ENCODE data around the gene TRIM34.
"Not testable (repeated sequence)": the region's sequence is repeated elsewhere in the genome, so short reads cannot be mapped to it uniquely, and the experiment has no call there.

TRIM34 gene

DNA sequence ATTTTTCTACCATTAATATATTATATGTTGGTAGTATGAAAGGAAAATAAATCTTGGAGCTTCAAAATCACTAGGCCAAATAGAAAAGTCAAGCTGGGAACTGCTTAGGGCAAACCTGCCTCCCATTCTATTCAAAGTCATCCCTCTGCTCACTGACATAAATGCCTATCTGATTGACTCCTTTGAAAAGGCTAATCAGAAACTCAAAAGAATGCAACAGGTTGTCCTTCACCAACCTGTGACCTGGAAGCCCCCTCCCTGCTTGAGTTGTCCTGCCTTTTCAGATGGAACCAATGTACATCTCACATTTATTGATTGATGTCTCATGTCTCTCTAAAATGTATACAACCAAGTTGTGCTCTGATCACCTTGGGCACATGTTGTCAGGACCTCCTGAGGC is 3.2 kb upstream of the TRIM34 start:
- no peak for DNase-seq (ENCODE audit: low read depth in 2 of 2)

- no peak for DNase-seq (ENCODE audit: low read depth in 2 of 2)
Measured at GRCh38 chr11:5622802-5623201, 2.0 kb upstream of the TRIM34 start.

- no peak for DNase-seq (ENCODE audit: low read depth in 2 of 2)
Measured at GRCh38 chr11:5625281-5625680, 480 bp downstream of the TRIM34 start.

- DNase-seq (ENCODE audit: low read depth in 2 of 2), result no peak
Measured at GRCh38 chr11:5626196-5626595, 1.4 kb downstream of the TRIM34 start.

DNA sequence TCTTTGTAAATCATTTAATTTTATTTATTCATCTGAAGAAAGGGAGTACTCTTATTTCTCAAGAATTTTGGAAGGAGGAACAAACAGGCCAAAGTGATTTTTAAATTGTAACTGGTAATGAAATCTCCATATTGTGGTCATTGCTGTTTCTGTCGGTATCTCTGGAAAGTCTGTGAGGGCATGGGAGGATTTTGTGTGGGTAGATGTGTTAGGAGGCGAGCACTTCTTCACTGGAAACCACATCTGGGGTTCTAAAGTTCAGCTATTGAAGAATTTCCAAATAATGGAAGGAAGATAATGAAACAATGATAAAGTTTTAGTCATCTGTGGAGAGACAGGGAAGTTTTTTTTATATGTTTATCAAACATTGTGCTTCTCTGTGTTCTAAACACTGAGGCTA is 6.6 kb downstream of the TRIM34 start:
- no peak for DNase-seq (ENCODE audit: low read depth in 2 of 2)

DNA sequence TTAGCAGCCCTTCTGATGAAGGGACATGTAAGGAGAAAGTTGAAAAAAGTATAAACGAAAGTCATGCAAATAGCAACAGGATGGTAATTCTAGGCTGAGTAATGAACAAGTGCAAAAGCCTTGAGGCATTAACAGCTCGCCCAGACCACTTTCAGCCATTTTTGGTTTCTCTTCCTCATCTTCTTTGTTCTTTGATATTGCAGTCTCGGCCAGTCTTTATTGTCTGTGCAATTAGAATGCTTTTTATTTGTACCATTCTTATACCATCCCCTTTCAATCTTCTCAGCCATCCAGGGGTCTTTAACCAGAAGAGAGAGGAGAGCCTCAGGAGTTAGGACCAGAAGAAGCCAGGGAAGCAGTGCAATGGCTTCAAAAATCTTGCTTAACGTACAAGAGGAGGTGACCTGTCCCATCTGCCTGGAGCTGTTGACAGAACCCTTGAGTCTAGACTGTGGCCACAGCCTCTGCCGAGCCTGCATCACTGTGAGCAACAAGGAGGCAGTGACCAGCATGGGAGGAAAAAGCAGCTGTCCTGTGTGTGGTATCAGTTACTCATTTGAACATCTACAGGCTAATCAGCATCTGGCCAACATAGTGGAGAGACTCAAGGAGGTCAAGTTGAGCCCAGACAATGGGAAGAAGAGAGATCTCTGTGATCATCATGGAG is 7.3 kb downstream of the TRIM34 start:
- no peak for DNase-seq (ENCODE audit: low read depth in 2 of 2)

GRCh38 chr11:5639953-5640352 is 15.2 kb downstream of the TRIM34 start:
- DNase-seq (ENCODE audit: low read depth in 2 of 2), result no peak

DNA sequence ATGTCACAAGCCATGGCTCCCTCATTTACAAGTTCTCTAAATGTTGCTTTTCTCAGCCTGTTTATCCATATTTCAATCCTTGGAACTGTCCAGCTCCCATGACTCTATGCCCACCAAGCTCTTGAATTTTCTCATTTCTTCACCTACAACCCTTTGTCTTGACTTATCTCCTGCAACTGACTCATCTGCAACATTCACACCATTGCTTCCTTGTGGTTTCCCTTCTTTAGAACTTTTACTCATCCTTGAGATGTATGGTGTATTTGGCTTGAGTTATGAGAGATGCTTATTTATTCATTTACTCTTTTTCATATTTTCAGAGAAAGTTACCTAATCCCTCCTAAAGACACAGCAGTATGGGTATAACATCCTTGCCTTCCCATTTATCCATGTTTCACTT is 18.8 kb downstream of the TRIM34 start:
- DNase-seq (ENCODE audit: low read depth in 2 of 2), result no peak

DNA sequence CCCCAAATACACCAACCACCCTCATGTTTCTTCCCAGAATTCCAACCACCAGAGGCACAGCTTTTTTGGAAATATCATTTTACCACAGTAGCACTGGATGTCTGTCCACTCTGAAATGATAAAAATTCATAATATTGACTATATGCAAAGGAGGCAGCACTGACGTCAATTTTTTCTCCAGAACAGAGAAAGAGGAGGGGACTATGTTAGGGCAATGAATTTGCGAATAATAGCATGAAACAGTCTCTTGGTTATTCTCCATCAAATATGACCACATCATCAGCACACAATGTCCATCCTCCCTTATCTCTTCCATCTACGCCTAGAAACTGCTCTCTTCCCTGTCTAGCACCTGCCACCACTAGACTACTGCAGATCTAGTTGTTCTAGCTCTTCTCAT is 21.3 kb downstream of the TRIM34 start:
- DNase-seq (ENCODE audit: low read depth in 2 of 2), result no peak

- no peak for DNase-seq (ENCODE audit: low read depth in 2 of 2)
Measured at GRCh38 chr11:5655474-5655873, 30.7 kb downstream of the TRIM34 start.

DNA sequence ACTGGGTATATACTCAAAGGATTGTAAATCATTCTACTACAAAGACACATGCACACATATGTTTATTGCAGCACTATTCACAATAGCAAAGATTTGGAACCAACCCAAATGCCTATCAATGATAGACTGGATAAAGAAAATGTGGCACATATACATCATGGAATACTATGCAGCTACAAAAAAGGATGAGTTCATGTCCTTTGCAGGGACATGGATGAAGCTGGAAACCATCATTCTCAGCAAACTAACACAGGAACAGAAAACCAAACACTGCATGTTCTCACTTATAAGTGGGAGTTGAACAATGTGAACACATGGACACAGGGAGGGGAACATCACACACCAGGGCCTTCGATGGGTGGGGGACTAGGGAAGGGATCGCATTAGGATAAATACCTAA is 32.2 kb downstream of the TRIM34 start:
- not testable (repeated sequence) for DNase-seq (ENCODE audit: low read depth in 2 of 2)

- no peak for DNase-seq (ENCODE audit: low read depth in 2 of 2)
Measured at GRCh38 chr11:5658318-5658717, 33.5 kb downstream of the TRIM34 start.

- no peak for DNase-seq (ENCODE audit: low read depth in 2 of 2)
Measured at GRCh38 chr11:5663511-5663910, 38.7 kb downstream of the TRIM34 start.

DNA sequence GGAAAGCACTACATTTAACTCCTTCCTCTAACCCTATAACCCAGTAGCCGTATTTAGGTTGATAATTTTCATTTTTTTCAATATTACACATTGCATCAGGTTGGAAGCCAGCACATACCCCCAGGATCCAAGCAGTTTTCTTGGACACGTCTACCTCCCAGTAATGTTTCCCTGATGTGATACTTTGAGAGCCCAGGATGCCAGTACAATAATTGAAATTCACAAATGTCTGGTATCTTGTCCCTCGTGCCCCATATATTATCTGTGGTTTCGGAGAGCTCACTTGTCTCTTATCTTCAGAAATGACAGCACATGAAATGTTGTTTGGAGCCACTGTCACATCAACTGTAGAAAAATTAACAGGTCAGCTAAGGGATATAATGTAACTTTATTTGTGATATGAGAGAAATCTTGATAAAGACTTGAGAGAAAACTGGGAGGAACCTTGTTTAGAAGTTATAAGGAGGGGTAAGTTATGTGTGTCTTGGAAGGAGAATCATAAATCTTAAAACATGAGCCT is 40.3 kb downstream of the TRIM34 start:
- no peak for DNase-seq (ENCODE audit: low read depth in 2 of 2)

DNA sequence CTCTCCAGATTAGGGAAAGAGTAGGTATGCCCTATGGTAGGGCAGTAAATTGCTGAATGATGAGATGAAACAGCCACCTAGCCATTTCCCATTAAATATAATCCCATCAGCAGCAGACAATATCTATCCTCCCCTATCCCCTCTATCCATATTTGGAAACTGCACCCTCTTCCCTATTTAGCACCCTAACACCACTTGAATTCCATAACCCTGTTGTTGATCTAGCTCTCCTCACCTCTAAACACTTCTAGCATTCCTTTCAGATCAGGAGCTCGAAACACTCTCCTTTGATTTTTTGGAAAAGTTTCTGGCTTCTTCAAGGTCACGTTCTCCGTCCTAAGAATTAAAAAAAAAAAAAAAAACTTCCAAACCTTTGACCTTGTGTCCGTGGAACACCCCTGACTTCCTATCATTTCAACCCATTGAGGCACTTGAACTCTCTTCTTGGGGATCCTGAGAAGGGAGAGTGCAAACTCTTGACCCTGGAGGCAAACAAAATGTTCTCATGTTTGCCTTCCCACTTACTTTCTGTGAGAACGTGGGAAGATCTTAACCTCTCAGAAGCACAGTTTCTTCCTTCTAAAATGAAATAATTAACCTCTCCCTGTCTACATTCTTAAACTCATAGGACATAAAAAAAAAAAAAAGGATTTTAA is 41.1 kb downstream of the TRIM34 start:
- DNase-seq (ENCODE audit: low read depth in 2 of 2), result no peak

DNA sequence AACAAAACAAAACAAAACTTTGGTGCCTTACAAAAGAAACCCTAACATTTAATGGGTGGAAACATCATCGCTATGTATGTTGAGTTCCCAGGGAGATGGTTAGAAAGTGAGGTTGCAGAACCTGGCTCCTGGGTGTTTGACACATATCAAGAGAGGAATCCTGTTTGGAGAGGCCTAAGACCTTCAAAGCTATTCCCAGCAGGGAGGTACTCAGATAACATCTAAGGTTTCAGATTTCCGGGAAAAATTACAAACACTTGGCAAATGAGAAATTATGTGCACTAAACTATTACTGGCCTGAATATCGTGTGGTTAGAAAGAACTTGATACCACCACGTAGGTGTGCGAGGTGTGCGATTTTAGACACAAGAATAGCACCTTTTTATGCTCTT is 41.6 kb downstream of the TRIM34 start:
- DNase-seq (ENCODE audit: low read depth in 2 of 2), result no peak

DNA sequence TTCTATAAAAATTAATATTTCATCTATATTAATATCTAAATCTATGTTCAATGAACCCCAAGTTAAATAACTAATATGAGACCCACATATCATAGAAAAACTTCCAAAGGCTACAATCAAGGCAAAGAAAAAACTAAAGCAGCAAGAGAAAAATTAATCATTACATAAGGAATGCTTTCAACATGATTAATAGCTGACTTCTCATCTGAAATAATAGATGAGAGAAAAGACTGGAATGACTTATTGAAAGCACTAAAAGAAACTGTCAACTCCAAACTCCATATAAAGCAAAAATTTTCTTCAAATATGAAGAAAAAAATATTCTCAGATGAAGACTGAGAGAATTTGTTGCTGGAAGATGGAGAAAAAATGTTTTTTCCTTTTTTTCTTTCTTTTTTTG is 47.0 kb downstream of the TRIM34 start:
- no peak for DNase-seq (ENCODE audit: low read depth in 2 of 2)

DNA sequence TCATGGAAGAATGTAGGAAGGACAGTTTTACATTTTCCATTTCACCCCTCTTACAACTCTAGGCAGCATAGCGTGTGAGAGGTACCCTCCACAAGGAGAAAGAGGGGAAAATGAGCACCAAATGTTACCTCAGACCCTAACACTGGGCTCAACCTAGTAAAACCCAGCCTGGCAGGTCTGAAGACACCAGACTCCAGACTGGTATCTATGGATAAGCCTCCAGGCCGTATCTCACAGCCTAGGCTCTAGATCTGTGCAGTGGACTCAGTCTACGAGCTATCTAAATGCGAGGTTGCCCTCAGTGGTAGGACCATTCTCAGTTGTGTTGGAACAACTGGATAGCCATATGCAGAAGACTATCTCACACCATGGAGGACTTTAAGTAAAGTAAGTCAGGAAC is 49.6 kb downstream of the TRIM34 start:
- no peak for DNase-seq (ENCODE audit: low read depth in 2 of 2)

DNA sequence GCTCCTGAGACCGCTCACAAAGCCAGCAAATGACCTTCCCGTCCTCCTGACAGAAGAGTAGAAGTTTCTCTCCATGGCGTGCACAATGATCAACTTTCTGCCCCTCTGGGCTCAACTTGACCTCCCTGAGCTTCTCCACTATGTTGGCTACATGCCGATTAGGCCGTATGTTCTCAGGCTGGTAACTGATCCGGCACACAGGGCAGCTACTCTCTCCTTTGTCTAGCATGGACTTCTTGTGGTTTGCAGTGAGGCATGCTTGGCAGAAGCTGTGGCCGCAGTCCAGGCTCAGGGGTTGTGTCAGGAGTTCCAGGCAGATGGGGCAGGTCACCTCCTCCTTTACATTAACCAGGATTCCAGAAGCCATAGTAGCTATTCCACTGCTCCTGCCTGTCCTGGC is 55.0 kb downstream of the TRIM34 start:
- DNase-seq (ENCODE audit: low read depth in 2 of 2), result no peak

DNA sequence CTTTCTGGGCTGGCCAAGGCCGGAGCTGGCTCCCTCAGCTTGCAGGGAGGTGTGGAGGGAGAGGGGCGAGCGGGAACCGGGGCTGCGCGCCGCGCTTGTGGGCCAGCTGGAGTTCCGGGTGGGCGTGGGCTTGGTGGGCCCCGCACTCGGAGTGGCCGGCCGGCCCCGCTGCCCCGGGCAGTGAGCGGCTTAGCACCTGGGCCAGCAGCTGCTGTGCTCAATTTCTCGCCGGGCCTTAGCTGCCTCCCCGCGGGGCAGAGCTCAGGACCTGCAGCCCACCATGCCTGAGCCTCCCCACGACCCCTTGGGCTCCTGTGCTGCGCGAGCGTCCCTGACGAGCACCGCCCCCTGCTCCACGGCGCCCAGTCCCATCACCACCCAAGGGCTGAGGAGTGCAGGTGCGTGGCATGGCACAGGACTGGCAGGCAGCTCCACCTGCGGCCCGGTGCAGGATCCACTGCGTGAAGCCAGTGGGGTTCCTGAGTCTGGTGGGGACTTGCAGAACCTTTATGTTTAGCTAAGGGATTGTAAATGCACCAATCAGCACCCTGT is 58.2 kb downstream of the TRIM34 start:
- not testable (repeated sequence) for DNase-seq (ENCODE audit: low read depth in 2 of 2)

DNA sequence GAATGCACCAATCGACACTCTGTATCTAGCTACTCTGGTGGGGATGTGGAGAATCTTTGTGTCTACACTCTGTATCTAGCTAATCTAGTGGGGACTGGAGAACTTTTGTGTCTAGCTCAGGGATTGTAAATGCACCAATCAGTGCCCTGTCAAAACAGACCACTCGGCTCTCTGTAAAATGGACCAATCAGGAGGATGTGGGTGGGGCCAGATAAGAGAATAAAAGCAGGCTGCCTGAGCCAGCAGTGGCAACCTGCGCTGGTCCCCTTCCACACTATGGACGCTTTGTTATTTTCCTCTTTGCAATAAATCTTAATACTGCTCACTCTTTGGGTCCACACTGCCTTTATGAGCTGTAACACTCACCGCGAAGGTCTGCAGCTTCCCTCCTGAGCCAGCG is 58.8 kb downstream of the TRIM34 start:
- peak in 1 of 2 donors; percentile 14 for DNase-seq (ENCODE audit: low read depth in 2 of 2)

DNA sequence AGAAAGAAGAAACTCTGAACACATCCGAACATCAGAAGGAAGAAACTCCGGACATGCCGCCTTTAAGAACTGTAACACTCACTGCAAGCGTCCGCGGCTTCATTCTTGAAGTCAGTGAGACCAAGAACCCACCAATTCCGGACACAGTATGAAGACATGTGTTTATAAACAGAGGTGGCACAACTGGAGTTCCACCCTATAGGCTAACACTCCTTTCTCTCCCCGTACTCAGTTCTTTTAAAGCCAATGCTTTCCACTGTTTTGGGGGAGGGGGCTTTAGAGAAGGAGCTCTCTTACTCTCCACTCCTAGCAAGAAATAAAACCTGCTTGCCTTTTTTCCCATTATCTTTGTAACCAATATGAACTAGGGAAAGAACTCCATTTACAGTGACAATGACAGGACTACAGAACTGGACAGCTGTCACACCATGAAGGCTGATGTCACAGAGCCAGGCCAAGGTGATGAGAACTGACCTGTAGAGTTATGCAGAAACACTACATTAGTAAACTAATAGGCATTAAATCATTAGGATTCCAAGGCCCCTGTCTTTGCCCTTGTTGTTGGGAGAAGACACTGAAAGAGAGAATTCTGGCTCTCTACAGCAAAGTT is 59.3 kb downstream of the TRIM34 start:
- DNase-seq (ENCODE audit: low read depth in 2 of 2), result no peak
